Upper lobe of left lung (tissue), 4 donors: Measurements from ENCODE around the gene IFNL3.
"Not testable (repeated sequence)": the region's sequence is repeated elsewhere in the genome, so short reads cannot be mapped to it uniquely, and the experiment has no call there.

Experiments
- CTCF ChIP-seq, 6 experiments: fragments of 450-650 bp in 4 of 6; fragments of 200-600 bp in 2 of 6; sonication (generic) in 2 of 6; IDR thresholded peaks; one replicate each; pipeline ENCODE4 v1.5.1; 2016 to 2019; ENCODE audit warnings: antibody characterized with exemption in 6 of 6
- EP300 ChIP-seq, 4 donors: sonication (generic); formaldehyde crosslinking; IDR thresholded peaks; one replicate each; pipeline ENCODE4 v1.5.1; 2017; ENCODE audit warnings: antibody characterized with exemption in 4 of 4, control low read depth in 2 of 4
- POLR2A ChIP-seq, 4 donors: fragments of 450-650 bp; IDR thresholded peaks; one replicate each; pipeline ENCODE4 v1.5.1; 2016 to 2017; ENCODE audit warnings: antibody characterized with exemption in 4 of 4, mild to moderate bottlenecking in 2 of 4
- POLR2AphosphoS5 ChIP-seq, 2 donors: sonication (generic); formaldehyde crosslinking; IDR thresholded peaks; one replicate each; pipeline ENCODE4 v1.5.1; 2017; ENCODE audit warnings: antibody characterized with exemption in 2 of 2

GRCh38 chr19:39273859-39274258 is 29.1 kb upstream of the IFNL3 start:
- TF ChIP-seq CTCF, POLR2AphosphoS5, POLR2A, EP300 (IDR thresholded peaks at IDR 0.05): not testable (repeated sequence)
